BE2C (cell line): ENCODE measurements around the gene IGFBP1.

Source experiments
- DNase-seq: peaks from one replicate; pipeline ENCODE4 v3.0.0-alpha.2; 2020
- H3K27me3 ChIP-seq: fragments of 250-450 bp; sonication (Bioruptor Pico); 2 replicates; pipeline ENCODE4 v1.5.1; 2020; ENCODE audit warnings: mild to moderate bottlenecking
- H3K36me3 ChIP-seq: fragments of 250-450 bp; sonication (Bioruptor Pico); 2 replicates; pipeline ENCODE4 v1.5.1; 2020; ENCODE audit warnings: mild to moderate bottlenecking
- H3K4me1 ChIP-seq: fragments of 250-450 bp; sonication (Bioruptor Pico); 2 replicates; pipeline ENCODE4 v1.5.1; 2020
- H3K4me3 ChIP-seq: 2 replicates; pipeline ENCODE4 v1.5.1; 2011; ENCODE audit warnings: low read depth, low read length
- H3K9me3 ChIP-seq: fragments of 250-450 bp; sonication (Bioruptor Pico); 2 replicates; pipeline ENCODE4 v1.5.1; 2020
- TF ChIP-seq, protein P1 (sequence below): IDR thresholded peaks from 2 replicates; pipeline ENCODE4 v1.5.1; 2012; ENCODE audit warnings: mild to moderate bottlenecking, low read depth, low read length

IGFBP1 gene

DNA sequence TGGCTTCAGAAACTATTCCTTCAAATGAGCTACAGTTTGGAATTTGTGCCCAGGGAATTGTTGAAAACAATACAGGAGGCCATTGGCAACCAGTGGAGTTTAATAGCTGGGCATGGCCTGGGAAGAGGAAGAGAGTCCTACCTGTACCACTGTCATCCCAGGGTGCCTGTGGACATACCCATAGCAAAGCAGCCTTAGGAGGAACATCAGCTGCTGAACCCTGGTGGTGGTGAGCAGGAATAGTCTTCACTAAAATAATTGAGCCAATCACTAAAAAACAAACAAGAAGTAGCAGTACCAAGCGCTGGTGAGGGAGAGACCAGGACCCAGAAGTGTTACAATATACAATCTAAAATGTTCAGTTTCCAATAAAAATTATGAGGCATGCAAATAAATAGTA lies 14.5 kb downstream of the IGFBP1 start:
- Histone ChIP-seq H3K4me3 (no peak overlapping the region), H3K4me1 (no peaks in the 10 kb centered on the region), H3K27me3 (no peaks in the 10 kb centered on the region), H3K9me3 (no peaks in the 10 kb centered on the region; the same call in 1 of the 2 replicates), H3K36me3 (no peaks in the 10 kb centered on the region)
- no peak for DNase-seq
- TF ChIP-seq, protein P1, sequence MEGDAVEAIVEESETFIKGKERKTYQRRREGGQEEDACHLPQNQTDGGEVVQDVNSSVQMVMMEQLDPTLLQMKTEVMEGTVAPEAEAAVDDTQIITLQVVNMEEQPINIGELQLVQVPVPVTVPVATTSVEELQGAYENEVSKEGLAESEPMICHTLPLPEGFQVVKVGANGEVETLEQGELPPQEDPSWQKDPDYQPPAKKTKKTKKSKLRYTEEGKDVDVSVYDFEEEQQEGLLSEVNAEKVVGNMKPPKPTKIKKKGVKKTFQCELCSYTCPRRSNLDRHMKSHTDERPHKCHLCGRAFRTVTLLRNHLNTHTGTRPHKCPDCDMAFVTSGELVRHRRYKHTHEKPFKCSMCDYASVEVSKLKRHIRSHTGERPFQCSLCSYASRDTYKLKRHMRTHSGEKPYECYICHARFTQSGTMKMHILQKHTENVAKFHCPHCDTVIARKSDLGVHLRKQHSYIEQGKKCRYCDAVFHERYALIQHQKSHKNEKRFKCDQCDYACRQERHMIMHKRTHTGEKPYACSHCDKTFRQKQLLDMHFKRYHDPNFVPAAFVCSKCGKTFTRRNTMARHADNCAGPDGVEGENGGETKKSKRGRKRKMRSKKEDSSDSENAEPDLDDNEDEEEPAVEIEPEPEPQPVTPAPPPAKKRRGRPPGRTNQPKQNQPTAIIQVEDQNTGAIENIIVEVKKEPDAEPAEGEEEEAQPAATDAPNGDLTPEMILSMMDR = no peak

DNA sequence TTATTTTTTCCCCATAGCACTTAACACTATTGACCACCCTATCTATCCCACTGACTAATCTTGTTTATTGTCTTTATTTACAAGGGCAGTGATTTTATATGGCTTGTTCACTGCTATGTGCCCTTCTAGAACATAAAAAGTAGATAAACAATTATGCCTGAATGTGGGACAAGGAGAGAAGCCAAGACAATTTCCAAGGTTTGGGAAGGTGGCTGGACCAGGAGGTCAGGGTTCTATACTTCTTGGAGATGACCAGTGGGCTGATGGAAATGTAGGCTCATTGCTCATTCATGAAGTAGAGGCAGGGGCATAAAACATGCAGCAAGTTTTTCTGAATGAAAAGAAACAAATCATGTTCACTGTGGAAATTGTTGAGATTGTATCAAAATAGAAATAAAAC lies 21.3 kb downstream of the IGFBP1 start:
- TF ChIP-seq, protein P1 = no peak
- no peaks in the 10 kb centered on the region for H3K36me3 ChIP-seq
- H3K9me3 ChIP-seq = no peaks in the 10 kb centered on the region; the same call in 1 of the 2 replicates
- no peak overlapping the region for H3K4me3 ChIP-seq
- DNase-seq = no peak
- H3K4me1 ChIP-seq = no peaks in the 10 kb centered on the region
- H3K27me3 ChIP-seq = no peaks in the 10 kb centered on the region

DNA sequence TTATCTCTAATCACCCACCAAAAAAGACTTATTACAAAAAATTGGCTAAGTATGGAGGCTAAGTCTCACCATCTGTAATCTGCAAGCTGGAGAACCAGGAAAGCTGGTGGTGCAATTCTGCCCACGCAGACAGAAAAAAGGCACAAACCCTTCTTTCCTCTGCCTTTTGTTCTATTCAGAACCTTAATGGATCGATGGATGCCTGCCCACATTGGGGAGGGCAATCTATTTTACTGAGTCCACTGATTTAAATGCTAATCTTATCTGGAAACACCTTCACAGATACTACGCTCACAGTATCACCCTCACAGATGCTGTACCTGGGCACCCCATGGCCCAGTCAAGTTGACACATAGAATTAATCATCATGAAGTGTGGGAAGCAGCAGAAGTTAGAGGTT lies 22.6 kb downstream of the IGFBP1 start:
- DNase-seq = no peak
- Histone ChIP-seq H3K27me3 (no peaks in the 10 kb centered on the region), H3K36me3 (no peaks in the 10 kb centered on the region), H3K9me3 (no peaks in the 10 kb centered on the region), H3K4me3 (no peak overlapping the region), H3K4me1 (no peaks in the 10 kb centered on the region)
- TF ChIP-seq, protein P1 = no peak

DNA sequence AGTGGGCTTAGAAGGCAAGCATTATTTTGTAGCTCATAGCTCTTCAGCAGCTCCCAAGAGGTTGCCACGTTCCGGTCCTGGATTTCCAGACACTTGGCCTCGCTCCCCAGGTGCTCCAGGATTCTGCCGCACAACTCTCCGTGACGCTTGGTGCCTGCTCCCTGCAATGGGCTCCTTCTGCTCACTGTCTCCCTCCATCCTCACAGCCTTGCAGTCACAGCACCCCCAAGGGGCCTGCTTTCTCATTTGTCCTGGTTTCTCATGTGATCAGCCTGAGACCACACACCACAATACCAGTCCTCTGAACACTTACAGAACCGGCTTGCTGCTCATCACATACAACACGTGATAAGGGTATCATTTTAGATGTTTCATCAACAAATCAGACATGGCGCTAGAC lies 23.0 kb downstream of the IGFBP1 start:
- Histone ChIP-seq H3K9me3 (no peaks in the 10 kb centered on the region), H3K4me1 (no peaks in the 10 kb centered on the region), H3K36me3 (no peaks in the 10 kb centered on the region), H3K4me3 (no peak overlapping the region), H3K27me3 (peaks cover 2% of the 10 kb centered on the region)
- TF ChIP-seq, protein P1 = no peak
- no peak for DNase-seq

DNA sequence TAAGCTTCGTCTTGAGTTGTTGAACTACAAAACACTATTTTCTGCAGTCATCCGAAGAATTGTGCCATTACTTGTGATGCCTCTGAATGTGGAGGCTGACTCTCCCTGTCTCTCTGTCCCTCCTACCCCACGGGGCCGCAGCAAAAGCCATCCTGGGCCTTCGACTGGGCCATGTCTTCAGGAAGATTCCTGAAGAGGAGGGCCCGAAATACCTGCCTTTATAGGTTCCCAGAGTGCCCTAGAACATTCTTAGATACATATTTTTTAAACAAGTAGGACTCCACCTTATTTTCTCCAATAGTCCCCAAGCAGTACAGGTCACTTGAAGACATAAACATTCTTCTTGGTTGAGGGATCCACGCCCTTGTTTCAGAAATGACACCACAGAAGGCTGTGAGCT lies 24.7 kb downstream of the IGFBP1 start:
- Histone ChIP-seq H3K4me3 (no peak overlapping the region), H3K36me3 (no peaks in the 10 kb centered on the region), H3K4me1 (no peaks in the 10 kb centered on the region), H3K27me3 (peaks cover 7% of the 10 kb centered on the region), H3K9me3 (no peaks in the 10 kb centered on the region)
- DNase-seq = no peak
- TF ChIP-seq, protein P1 = no peak

DNA sequence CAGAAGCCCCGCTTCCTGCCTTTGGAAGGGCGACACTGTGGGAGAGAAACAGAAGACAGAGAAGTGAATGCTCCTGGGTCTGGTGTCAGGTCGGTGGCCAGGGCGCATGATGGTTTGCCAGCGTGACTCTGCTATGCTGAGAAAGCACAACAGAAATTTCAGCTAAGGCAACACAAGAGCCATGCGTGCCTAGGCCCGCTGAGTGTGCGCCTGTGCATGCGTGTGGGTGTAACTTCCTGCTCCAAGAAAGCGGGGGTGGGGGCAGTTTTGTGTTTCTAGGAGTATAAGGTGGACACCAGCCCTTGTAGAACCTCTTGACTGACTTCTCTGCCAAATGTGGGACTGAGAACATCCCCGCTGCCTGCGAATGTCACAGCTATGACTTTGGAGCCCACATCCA lies 26.6 kb downstream of the IGFBP1 start:
- no peak overlapping the region for H3K4me3 ChIP-seq
- H3K27me3 ChIP-seq = peaks cover 26% of the 10 kb centered on the region
- H3K4me1 ChIP-seq = no peaks in the 10 kb centered on the region
- no peak for DNase-seq
- TF ChIP-seq, protein P1 = no peak
- no peaks in the 10 kb centered on the region for H3K9me3 ChIP-seq
- H3K36me3 ChIP-seq = no peaks in the 10 kb centered on the region
